A549 (cell line): ENCODE measurements around the gene POMC. TPM values are rescaled to one million over a fixed set of nuclear protein-coding genes. Genes with fewer than 3 reads are reported as not detected.

Experiments used
- ATAC-seq, 2 experiments: fragments of 200-7000 bp in 1 of 2; fragments of >200 bp in 1 of 2; cut with Nextera tagmentation in 1 of 2; cut with Tn5 transposase in 1 of 2; 3 replicates each; pipeline versions ENCODE4 v1.8.0 to v1.9.1; 2018 to 2020; ENCODE audit warnings: mild to moderate bottlenecking in 1 of 2, moderate library complexity in 1 of 2
- CTCF ChIA-PET: fragments of 300-600 bp; sonication (Branson Sonifier 250); formaldehyde crosslinking; extraction: SDS; loops from one replicate; lab custom pipeline; 2021; ENCODE audit warnings: antibody characterized with exemption, inconsistent platforms; lab: Yijun Ruan, JAX
- POLR2A ChIA-PET: fragments of 350-600 bp; formaldehyde crosslinking; extraction: SDS; loops from one replicate; lab custom pipeline; 2021; ENCODE audit warnings: antibody characterized with exemption, inconsistent platforms; lab: Yijun Ruan, JAX
- DNase-seq, 2 experiments: peaks; one replicate each; pipeline versions ENCODE4 v3.0.0 to v3.0.0-alpha.2; 2011 to 2016; ENCODE audit warnings: low read depth in 1 of 2, low spot score in 1 of 2
- FAIRE-seq: peaks from 2 replicates; lab custom pipeline; 2011; peaks lifted over from hg19 to GRCh38; lab: Jason Lieb, UNC
- H3K27ac ChIP-seq, 2 experiments: fragments of >200 bp; sonication (Bioruptor Twin); formaldehyde crosslinking; 3 replicates each; pipeline ENCODE4 v1.5.1; 2016 to 2017
- H3K4me1 ChIP-seq: fragments of >200 bp; sonication (Bioruptor Twin); formaldehyde crosslinking; 3 replicates; pipeline ENCODE4 v1.6.1; 2016
- H3K4me2 ChIP-seq: fragments of >200 bp; sonication (Bioruptor Twin); formaldehyde crosslinking; 3 replicates; pipeline ENCODE4 v1.6.1; 2016
- H3K4me3 ChIP-seq: fragments of >200 bp; sonication (Bioruptor Twin); formaldehyde crosslinking; 3 replicates; pipeline ENCODE4 v1.5.1; 2016
- H3K9me3 ChIP-seq: fragments of >200 bp; sonication (Bioruptor Twin); formaldehyde crosslinking; 3 replicates; pipeline ENCODE4 v1.6.1; 2016
- BHLHE40 ChIP-seq: IDR thresholded peaks from 2 replicates; pipeline ENCODE4 v1.6.1; 2012; ENCODE audit warnings: low read depth, low read length, inconsistent platforms
- CBX8 ChIP-seq: fragments of 200-600 bp; sonication (generic); IDR thresholded peaks from 2 replicates; pipeline ENCODE4 v1.6.1; 2016
- CEBPB ChIP-seq, 2 experiments: fragments of >200 bp in 1 of 2; sonication (Bioruptor Twin) in 1 of 2; formaldehyde crosslinking in 1 of 2; IDR thresholded peaks; 2 replicates each; pipeline ENCODE4 v1.6.1; 2012 to 2016
- CHD2 ChIP-seq: fragments of 150-350 bp; IDR thresholded peaks from 2 replicates; pipeline ENCODE4 v1.6.1; 2014; ENCODE audit warnings: low read length; ENCODE audit not compliant: partially characterized antibody
- EHF ChIP-seq: fragments of 250-450 bp; sonication (Bioruptor Pico); IDR thresholded peaks from 2 replicates; pipeline ENCODE4 v1.5.0; 2020; ENCODE audit warnings: mild to moderate bottlenecking
- EHMT2 ChIP-seq: fragments of 200-600 bp; sonication (generic); IDR thresholded peaks from 2 replicates; pipeline ENCODE4 v1.6.1; 2016; ENCODE audit warnings: antibody characterized with exemption, low read depth, mild to moderate bottlenecking, moderate library complexity
- ESRRA ChIP-seq: fragments of 150-350 bp; IDR thresholded peaks from 2 replicates; pipeline ENCODE4 v1.6.1; 2014; ENCODE audit warnings: mild to moderate bottlenecking, low read length, borderline replicate concordance
- FOSB ChIP-seq: fragments of 250-450 bp; sonication (Bioruptor Pico); IDR thresholded peaks from 2 replicates; pipeline ENCODE4 v1.5.0; 2020; ENCODE audit warnings: mild to moderate bottlenecking, moderate library complexity
- FOXS1 ChIP-seq: fragments of 250-450 bp; sonication (Bioruptor Pico); IDR thresholded peaks from 2 replicates; pipeline ENCODE4 v1.5.0; 2020; ENCODE audit warnings: mild to moderate bottlenecking, moderate library complexity
- GATA3 ChIP-seq: IDR thresholded peaks from 2 replicates; pipeline ENCODE4 v1.6.1; 2012; ENCODE audit warnings: borderline replicate concordance
- HDAC2 ChIP-seq: fragments of 200-600 bp; sonication (generic); IDR thresholded peaks from 2 replicates; pipeline ENCODE4 v1.6.1; 2016
- HES2 ChIP-seq: fragments of >200 bp; sonication (Bioruptor Twin); formaldehyde crosslinking; IDR thresholded peaks from 2 replicates; pipeline ENCODE4 v1.6.1; 2016
- HOXA7 ChIP-seq: fragments of 250-450 bp; sonication (Bioruptor Pico); IDR thresholded peaks from 2 replicates; pipeline ENCODE4 v1.5.0; 2020; ENCODE audit warnings: mild to moderate bottlenecking, moderate library complexity
- HOXB13 ChIP-seq: fragments of 250-450 bp; sonication (Bioruptor Pico); IDR thresholded peaks from 2 replicates; pipeline ENCODE4 v1.5.0; 2020; ENCODE audit warnings: low read depth, mild to moderate bottlenecking, moderate library complexity
- KDM1A ChIP-seq: fragments of 200-600 bp; sonication (generic); IDR thresholded peaks from 2 replicates; pipeline ENCODE4 v1.6.1; 2016; ENCODE audit warnings: low read depth, mild to moderate bottlenecking
- MAFK ChIP-seq: fragments of 450-650 bp; IDR thresholded peaks from 2 replicates; pipeline ENCODE4 v1.6.1; 2014; ENCODE audit not compliant: partially characterized antibody
- MAZ ChIP-seq: fragments of 150-350 bp; IDR thresholded peaks from 2 replicates; pipeline ENCODE4 v1.6.1; 2014; ENCODE audit warnings: antibody characterized with exemption, low read depth, low read length, borderline replicate concordance
- MYC ChIP-seq: IDR thresholded peaks from 2 replicates; pipeline ENCODE4 v1.6.1; 2012; ENCODE audit warnings: mild to moderate bottlenecking, inconsistent platforms, low read length, improper control_type of control experiment, borderline replicate concordance
- NFE2L2 ChIP-seq: fragments of 150-350 bp; conservative IDR thresholded peaks from 2 replicates; pipeline ENCODE4 v1.6.1; 2014; ENCODE audit warnings: low read length
- PHF8 ChIP-seq: fragments of 200-600 bp; sonication (generic); IDR thresholded peaks from 2 replicates; pipeline ENCODE4 v1.6.1; 2016; ENCODE audit warnings: low read depth, mild to moderate bottlenecking, antibody characterized with exemption, moderate library complexity, borderline replicate concordance
- POLR2A ChIP-seq: IDR thresholded peaks from 2 replicates; pipeline ENCODE4 v1.6.1; 2012; ENCODE audit warnings: mild to moderate bottlenecking, low read length
- RAD21 ChIP-seq, 2 experiments: fragments of >200 bp in 1 of 2; sonication (Bioruptor Twin) in 1 of 2; formaldehyde crosslinking in 1 of 2; IDR thresholded peaks in 1 of 2; conservative IDR thresholded peaks in 1 of 2; 2 replicates in 1 of 2; 3 replicates in 1 of 2; pipeline ENCODE4 v1.6.1; 2012 to 2018; ENCODE audit warnings: inconsistent platforms in 1 of 2
- RARB ChIP-seq: fragments of 250-450 bp; sonication (Bioruptor Pico); IDR thresholded peaks from 2 replicates; pipeline ENCODE4 v1.8.0; 2021; ENCODE audit warnings: mild to moderate bottlenecking, moderate library complexity
- RFX5 ChIP-seq: fragments of 450-650 bp; IDR thresholded peaks from 2 replicates; pipeline ENCODE4 v1.7.1; 2014; ENCODE audit warnings: antibody characterized with exemption, mild to moderate bottlenecking, moderate library complexity
- SMC3 ChIP-seq: fragments of >200 bp; sonication (Bioruptor Twin); formaldehyde crosslinking; IDR thresholded peaks from 3 replicates; pipeline ENCODE4 v1.6.1; 2018; ENCODE audit warnings: inconsistent platforms
- TP53 ChIP-seq: fragments of 250-450 bp; sonication (Bioruptor Pico); IDR thresholded peaks from 2 replicates; pipeline ENCODE4 v1.5.0; 2021; ENCODE audit warnings: mild to moderate bottlenecking, moderate library complexity
- USF2 ChIP-seq: fragments of 450-650 bp; IDR thresholded peaks from 2 replicates; pipeline ENCODE4 v1.6.1; 2014; ENCODE audit warnings: antibody characterized with exemption
- ZFP36 ChIP-seq: fragments of 450-650 bp; IDR thresholded peaks from 2 replicates; pipeline ENCODE4 v1.6.1; 2014; ENCODE audit warnings: borderline replicate concordance; ENCODE audit not compliant: partially characterized antibody
- ZSCAN20 ChIP-seq: fragments of 250-450 bp; sonication (Bioruptor Pico); IDR thresholded peaks from 2 replicates; pipeline ENCODE4 v1.8.0; 2022; ENCODE audit warnings: mild to moderate bottlenecking, moderate library complexity
- WGBS: methylation state at CpG from one replicate; pipeline ENCODE4 v1.1.6; 2017; ENCODE audit errors: missing lambda C conversion rate; 5-methylcytosine and 5-hydroxymethylcytosine counted together
- polyA plus RNA-seq, 4 experiments: library from polyadenylated mRNA; depleted of rRNA in 3 of 4; stranded (reverse); fragments of >200 nt; fragmentation: RNase III in 1 of 4; extraction: RNeasy Plus Mini Kit Qiagen cat#74134 plus additional on column Dnase treatment in 1 of 4; gene quantifications; 2 replicates in 3 of 4; 3 replicates in 1 of 4; pipeline ENCODE4 v1.2.3, GENCODE V29; 2011 to 2017
- TF ChIP-seq, protein P1 (sequence below): fragments of >200 bp; sonication (Bioruptor Twin); formaldehyde crosslinking; IDR thresholded peaks from 3 replicates; pipeline ENCODE4 v1.5.1; 2016
- TF ChIP-seq, protein P2 (sequence below): fragments of 250-450 bp; sonication (Bioruptor Pico); IDR thresholded peaks from 2 replicates; pipeline ENCODE4 v1.5.0; 2021; ENCODE audit warnings: mild to moderate bottlenecking, moderate library complexity, borderline replicate concordance
- TF ChIP-seq, protein P3 (sequence below): IDR thresholded peaks from 2 replicates; pipeline ENCODE4 v1.6.1; 2012

The POMC gene
- polyA plus RNA-seq, 2 of the 4 experiments (the other 2 are of a cell fraction): not detected

GRCh38 chr2:25169073-25169470 lies 692 bp upstream of the POMC start:
- ChIA-PET POLR2A (no interaction called here), CTCF (interaction anchor here (1.2 to 2.4 kb wide), 6 partner anchors 9 to 759 kb away, joined by 3 to 10 read pairs (median 4); no protein-coding TSS in a partner anchor)
- no peak for FAIRE-seq
- H3K27ac ChIP-seq: no peak overlapping the region
- H3K4me3 ChIP-seq: no peak overlapping the region
- no peaks in the 10 kb centered on the region for H3K4me1 ChIP-seq
- no peaks in the 10 kb centered on the region for H3K9me3 ChIP-seq
- DNase-seq: no peak
- TF ChIP-seq ESRRA (no peak), EHF (CRISPR knock-in tag) (no peak), RFX5 (no peak), MYC (no peak), GATA3 (no peak), ZFP36 (no peak), CEBPB (IDR thresholded peaks at IDR 0.05) (no peak), FOXS1 (CRISPR knock-in tag) (no peak), HOXA7 (CRISPR knock-in tag) (no peak), USF2 (no peak), HES2 (no peak), ZSCAN20 (CRISPR knock-in tag) (no peak)
- WGBS: 88% methylated on average over 2 of the region's 2 CpGs
- peak; percentile 3 to 15; a peak in 2 of 6 replicates for ATAC-seq
- H3K4me2 ChIP-seq: no peak overlapping the region

- no peak overlapping the region for H3K4me2 ChIP-seq
- no peak overlapping the region for H3K4me3 ChIP-seq
- FAIRE-seq: no peak
- CTCF ChIA-PET: interaction anchor here (0.5 to 5.1 kb wide), 33 partner anchors 8 to 1217 kb away, joined by 3 to 87 read pairs (median 4); no protein-coding TSS in a partner anchor
- no peaks in the 10 kb centered on the region for H3K9me3 ChIP-seq
- POLR2A ChIA-PET: no interaction called here
- no peaks in the 10 kb centered on the region for H3K4me1 ChIP-seq
- H3K27ac ChIP-seq: no peak overlapping the region
- DNase-seq: peak; percentile 26 to 61
- peak; percentile 66 to 86 for ATAC-seq
- TF ChIP-seq HOXB13 (CRISPR knock-in tag): no peak
- TF ChIP-seq, protein P1, sequence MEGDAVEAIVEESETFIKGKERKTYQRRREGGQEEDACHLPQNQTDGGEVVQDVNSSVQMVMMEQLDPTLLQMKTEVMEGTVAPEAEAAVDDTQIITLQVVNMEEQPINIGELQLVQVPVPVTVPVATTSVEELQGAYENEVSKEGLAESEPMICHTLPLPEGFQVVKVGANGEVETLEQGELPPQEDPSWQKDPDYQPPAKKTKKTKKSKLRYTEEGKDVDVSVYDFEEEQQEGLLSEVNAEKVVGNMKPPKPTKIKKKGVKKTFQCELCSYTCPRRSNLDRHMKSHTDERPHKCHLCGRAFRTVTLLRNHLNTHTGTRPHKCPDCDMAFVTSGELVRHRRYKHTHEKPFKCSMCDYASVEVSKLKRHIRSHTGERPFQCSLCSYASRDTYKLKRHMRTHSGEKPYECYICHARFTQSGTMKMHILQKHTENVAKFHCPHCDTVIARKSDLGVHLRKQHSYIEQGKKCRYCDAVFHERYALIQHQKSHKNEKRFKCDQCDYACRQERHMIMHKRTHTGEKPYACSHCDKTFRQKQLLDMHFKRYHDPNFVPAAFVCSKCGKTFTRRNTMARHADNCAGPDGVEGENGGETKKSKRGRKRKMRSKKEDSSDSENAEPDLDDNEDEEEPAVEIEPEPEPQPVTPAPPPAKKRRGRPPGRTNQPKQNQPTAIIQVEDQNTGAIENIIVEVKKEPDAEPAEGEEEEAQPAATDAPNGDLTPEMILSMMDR: peak; percentile 71
- TF ChIP-seq KDM1A: no peak
- TF ChIP-seq BHLHE40: no peak
- TF ChIP-seq EHF (CRISPR knock-in tag): no peak
- no peak for TF ChIP-seq EHMT2
- no peak for TF ChIP-seq POLR2A
- no peak for TF ChIP-seq MYC
- no peak for TF ChIP-seq USF2
- TF ChIP-seq HDAC2: no peak
- TF ChIP-seq, protein P2, sequence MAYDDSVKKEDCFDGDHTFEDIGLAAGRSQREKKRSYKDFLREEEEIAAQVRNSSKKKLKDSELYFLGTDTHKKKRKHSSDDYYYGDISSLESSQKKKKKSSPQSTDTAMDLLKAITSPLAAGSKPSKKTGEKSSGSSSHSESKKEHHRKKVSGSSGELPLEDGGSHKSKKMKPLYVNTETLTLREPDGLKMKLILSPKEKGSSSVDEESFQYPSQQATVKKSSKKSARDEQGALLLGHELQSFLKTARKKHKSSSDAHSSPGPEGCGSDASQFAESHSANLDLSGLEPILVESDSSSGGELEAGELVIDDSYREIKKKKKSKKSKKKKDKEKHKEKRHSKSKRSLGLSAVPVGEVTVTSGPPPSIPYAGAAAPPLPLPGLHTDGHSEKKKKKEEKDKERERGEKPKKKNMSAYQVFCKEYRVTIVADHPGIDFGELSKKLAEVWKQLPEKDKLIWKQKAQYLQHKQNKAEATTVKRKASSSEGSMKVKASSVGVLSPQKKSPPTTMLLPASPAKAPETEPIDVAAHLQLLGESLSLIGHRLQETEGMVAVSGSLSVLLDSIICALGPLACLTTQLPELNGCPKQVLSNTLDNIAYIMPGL (CRISPR knock-in tag): no peak
- no peak for TF ChIP-seq MAFK
- TF ChIP-seq CBX8: no peak
- peak; percentile 76 to 81 for TF ChIP-seq RAD21 (conservative IDR thresholded peaks at IDR 0.05 in 1 of 2, IDR thresholded peaks at IDR 0.05 in 1 of 2)
- no peak for TF ChIP-seq RARB (CRISPR knock-in tag)
- no peak for TF ChIP-seq TP53 (CRISPR knock-in tag)
- TF ChIP-seq, protein P3, sequence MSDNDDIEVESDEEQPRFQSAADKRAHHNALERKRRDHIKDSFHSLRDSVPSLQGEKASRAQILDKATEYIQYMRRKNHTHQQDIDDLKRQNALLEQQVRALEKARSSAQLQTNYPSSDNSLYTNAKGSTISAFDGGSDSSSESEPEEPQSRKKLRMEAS: no peak
- TF ChIP-seq NFE2L2: no peak
- no peak for TF ChIP-seq FOSB
- no peak for TF ChIP-seq ESRRA
- no peak for TF ChIP-seq MAZ
- no peak for TF ChIP-seq CHD2
- TF ChIP-seq PHF8: no peak
- TF ChIP-seq RFX5: no peak
- peak; percentile 51; the same call in 2 of the 3 replicates for TF ChIP-seq SMC3
- WGBS: 47% methylated on average over 10 of the region's 10 CpGs
Measured at GRCh38 chr2:25165992-25166875, 2.1 kb downstream of the POMC start.
